Stimulated activated naive CD8-positive, alpha-beta T cell treated with anti-CD3 and anti-CD28 coated beads, Interleukin-15, Interleukin-2, amounts not matched to agents 100 U/mL and 50 U/mL, for 24 hours (primary cell): ENCODE results near the gene GRM4.
A peak's percentile ranks its signal among the peaks of the same experiment; 100 is the strongest.

Source experiments
- ATAC-seq: fragments of 150-1000 bp; cut with Tn5 transposase; one replicate; pipeline ENCODE4 v1.10.0; 2021
- DNase-seq: peaks from one replicate; pipeline ENCODE4 v3.0.0; 2021

Gene GRM4

GRCh38 chr6:34061348-34061747 lies 84.5 kb downstream of the GRM4 start:
- DNase-seq (no peak), ATAC-seq (no peak)

GRCh38 chr6:34059914-34060313 lies 86.0 kb downstream of the GRM4 start:
- ATAC-seq (no peak), DNase-seq (no peak)

GRCh38 chr6:34059136-34059731 lies 86.7 kb downstream of the GRM4 start:
- ATAC-seq (no peak), DNase-seq (no peak)

DNA sequence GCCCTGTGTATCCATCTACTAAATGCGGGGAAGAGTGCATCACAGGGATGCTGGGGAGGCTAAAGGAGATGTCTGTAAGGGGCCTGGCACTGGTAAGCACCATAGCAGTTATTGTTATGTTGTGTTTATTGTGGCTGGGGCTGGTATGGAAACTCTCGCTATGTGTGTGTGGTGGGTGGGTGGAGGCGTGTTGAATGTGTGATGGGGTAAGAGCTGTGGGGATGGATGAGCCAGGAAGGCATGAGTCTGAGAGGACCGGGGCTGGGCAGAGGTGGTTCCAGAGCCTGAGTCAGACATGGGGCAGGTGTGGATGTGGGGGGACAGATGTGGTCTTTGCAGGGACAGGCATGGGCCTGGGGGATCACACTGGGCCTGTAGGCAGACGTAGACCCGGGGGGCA lies 88.1 kb downstream of the GRM4 start:
- ATAC-seq, result no peak
- DNase-seq, result no peak

GRCh38 chr6:34057191-34057590 lies 88.7 kb downstream of the GRM4 start:
- DNase-seq (no peak), ATAC-seq (no peak)

GRCh38 chr6:34056305-34057108 lies 89.4 kb downstream of the GRM4 start:
- peak; percentile 20 for DNase-seq
- no peak for ATAC-seq

DNA sequence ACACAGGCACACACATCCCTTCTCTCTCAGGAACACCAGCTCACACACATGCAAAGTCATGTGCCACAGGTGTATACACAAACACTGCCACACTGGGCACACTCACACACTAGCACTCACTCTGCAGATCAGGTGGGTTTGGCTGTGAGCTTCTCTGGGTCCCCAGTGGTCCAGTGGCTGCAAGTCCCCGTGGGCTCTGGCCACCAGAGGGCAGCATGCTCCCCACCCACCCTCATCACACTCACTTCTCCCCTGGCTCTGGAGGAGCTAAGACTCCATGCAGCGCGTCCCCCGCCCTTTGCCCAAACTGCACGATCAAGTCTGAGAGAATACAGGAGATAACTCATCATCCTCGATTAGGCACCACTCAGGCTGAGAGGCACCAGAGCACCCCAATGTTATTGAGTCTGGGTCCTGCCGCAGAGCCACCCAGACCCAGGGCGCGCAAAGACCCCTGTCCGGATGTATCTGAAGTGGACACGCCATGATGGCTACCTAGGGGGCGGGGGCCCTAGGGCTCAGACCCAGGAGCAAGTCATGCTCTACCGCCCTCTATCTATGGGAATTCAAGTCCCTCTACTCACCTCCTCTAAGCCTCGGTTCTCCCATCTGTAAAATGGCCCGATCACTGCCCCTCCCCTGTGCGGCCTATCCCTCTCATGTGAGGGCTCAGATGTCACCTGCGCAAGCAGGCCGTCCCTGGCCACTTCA lies 90.5 kb downstream of the GRM4 start:
- ATAC-seq (peak; percentile 53), DNase-seq (peak; percentile 74)

DNA sequence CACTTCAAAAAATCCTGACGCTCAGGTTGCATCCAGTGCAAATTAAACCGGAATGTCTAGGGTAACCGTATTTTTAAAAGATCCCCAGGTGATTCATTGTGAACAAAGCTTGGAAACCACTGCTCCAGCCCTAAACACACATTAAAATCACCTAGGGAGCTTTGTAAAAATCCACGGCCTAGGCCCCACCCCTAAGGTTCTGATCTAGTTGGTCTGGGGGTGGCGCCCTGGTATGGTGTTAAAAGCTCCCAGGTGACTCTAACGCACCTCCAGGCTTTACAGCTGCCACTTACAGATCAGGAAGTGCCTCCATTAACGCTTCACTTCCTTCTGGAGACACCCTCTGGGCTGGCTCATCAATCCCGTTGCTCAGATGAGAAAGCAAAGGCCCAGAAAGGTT lies 92.2 kb downstream of the GRM4 start:
- no peak for ATAC-seq

GRCh38 chr6:34052918-34053608 lies 92.8 kb downstream of the GRM4 start:
- ATAC-seq, result no peak
- DNase-seq, result no peak

More for the DNA sequence above, 92.2 kb downstream of the GRM4 start:
- no peak for DNase-seq

GRCh38 chr6:34052071-34052825 lies 93.6 kb downstream of the GRM4 start:
- DNase-seq (no peak), ATAC-seq (no peak)

GRCh38 chr6:34051331-34051919 lies 94.5 kb downstream of the GRM4 start:
- no peak for DNase-seq

DNA sequence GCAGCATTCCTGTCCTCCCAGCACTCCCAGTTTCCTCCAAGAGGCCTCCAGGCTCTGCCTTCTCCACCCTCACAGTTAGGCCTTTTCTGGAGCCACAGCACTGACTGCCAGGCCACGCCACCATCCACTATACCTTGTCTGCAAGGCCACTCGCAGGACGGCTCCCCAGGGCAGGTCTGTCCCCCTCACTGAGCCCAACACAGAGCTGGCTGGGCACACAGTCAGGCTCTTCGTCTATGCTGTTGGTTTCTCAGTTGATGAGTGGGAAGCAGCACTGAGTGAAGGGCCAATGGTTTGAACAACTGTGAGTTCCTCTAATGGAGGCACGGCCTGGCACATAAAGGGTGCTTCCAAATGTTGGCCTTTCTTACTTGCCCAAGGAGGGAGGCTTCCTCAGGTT lies 95.2 kb downstream of the GRM4 start:
- DNase-seq (no peak), ATAC-seq (no peak)

More at GRCh38 chr6:34051331-34051919, 94.5 kb downstream of the GRM4 start:
- ATAC-seq, result no peak

- ATAC-seq, result no peak
Observed at GRCh38 chr6:34049395-34050342, 96.2 kb downstream of the GRM4 start.

GRCh38 chr6:34047913-34048867 lies 97.7 kb downstream of the GRM4 start:
- ATAC-seq (no peak), DNase-seq (no peak)

More at GRCh38 chr6:34049395-34050342, 96.2 kb downstream of the GRM4 start:
- no peak for DNase-seq

- DNase-seq (no peak), ATAC-seq (no peak)
Observed at GRCh38 chr6:34046617-34047016, 99.3 kb downstream of the GRM4 start.

DNA sequence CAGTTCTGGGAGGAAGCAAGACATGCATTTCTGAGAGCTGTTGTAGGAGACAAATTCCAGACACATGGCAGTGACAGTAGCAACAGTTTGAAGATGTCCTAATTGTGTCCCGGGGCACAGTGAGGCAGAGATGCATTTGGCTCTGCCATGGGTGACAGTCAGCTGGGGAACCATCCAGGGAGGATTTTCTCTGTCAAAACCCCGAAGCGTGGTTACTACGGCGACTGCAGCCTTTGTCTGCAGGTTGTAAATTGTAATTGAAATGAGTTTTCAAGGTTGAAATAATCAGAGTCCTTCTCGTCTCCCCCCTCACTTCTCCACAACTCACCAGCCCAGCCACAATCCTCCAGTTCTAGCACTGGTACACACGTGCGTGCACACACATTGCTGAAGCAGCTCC lies 100.1 kb downstream of the GRM4 start:
- no peak for DNase-seq
- ATAC-seq, result no peak

DNA sequence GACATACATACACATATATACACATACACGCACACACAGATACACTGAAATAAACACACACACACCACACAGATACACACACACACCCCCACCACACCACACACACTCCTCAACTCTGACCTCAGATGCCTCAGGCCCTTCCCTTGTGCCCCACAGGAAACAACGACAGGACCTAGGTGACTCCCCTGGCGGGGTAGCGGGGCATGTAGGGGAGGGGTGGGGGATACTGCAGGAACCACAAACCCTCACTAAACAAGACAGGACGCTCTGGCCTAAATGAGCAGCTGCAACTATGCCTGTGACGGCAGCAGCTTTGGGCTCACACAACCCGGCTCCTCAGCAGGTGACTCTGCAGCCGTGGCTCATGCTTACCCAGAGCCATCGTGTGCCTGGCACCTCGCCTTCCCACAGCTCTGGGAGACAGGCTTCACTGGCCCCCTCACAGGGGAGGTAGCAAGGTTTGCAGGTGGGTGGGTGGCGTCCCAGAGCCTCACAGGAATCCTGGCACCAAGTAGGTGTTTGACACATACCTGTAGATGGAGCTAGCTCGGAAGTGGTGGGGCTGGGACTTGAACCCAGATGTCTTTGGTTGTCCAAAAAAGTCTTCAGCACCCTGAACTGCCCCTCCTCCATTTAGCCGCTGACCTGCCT lies 100.8 kb downstream of the GRM4 start:
- no peak for ATAC-seq

GRCh38 chr6:34043359-34043758 lies 102.5 kb downstream of the GRM4 start:
- DNase-seq (no peak), ATAC-seq (no peak)

More for the DNA sequence above, 100.8 kb downstream of the GRM4 start:
- DNase-seq, result no peak
